ENCODE data around the gene GTPBP8. TPM values are rescaled to one million over a fixed set of nuclear protein-coding genes. Genes with fewer than 3 reads are reported as not detected.
A peak's percentile ranks its signal among the peaks of the same experiment; 100 is the strongest.

Gene GTPBP8
- polyA plus RNA-seq, 4 donors, result 14.7 to 18.8 (median 17.5) TPM

GRCh38 chr3:113005611-113006010 is 14.8 kb downstream of the GTPBP8 start:
- FAIRE-seq (no peak), DNase-seq (no peak)
- no peaks in the 10 kb centered on the region for H3K4me1 ChIP-seq (ENCODE audit: control insufficient read depth in 3 of 3, insufficient read depth in 2 of 3, low read depth in 1 of 3, low read length in 2 of 3)
- no peak overlapping the region for H3K4me3 ChIP-seq (ENCODE audit: low read depth in 1 of 3, low read length in 3 of 3)
- H3K27me3 ChIP-seq (ENCODE audit: control insufficient read depth in 3 of 3, insufficient read depth in 3 of 3, low read length in 3 of 3), result no peaks in the 10 kb centered on the region
- 74 to 79% (median 75%) methylated on average over 7 of the region's 7 CpGs for WGBS, 3 donors
- no peaks in the 10 kb centered on the region for H3K9me3 ChIP-seq (ENCODE audit: control insufficient read depth in 2 of 2, insufficient read depth in 1 of 2, low read depth in 1 of 2, low read length in 1 of 2)
- H3K27ac ChIP-seq (ENCODE audit: low read depth in 1 of 3, low read length in 2 of 3), result peak overlapping the region in 1 of 3 donors; percentile 31
- H3K36me3 ChIP-seq (ENCODE audit: control insufficient read depth in 3 of 3, insufficient read depth in 2 of 3, low read depth in 1 of 3, low read length in 3 of 3), result peaks cover 17 to 18% (median 18%) of the 10 kb centered on the region in 3 donors

- H3K4me1 ChIP-seq (ENCODE audit: control insufficient read depth in 3 of 3, insufficient read depth in 2 of 3, low read depth in 1 of 3, low read length in 2 of 3), result no peaks in the 10 kb centered on the region
- no peak overlapping the region for H3K27ac ChIP-seq (ENCODE audit: low read depth in 1 of 3, low read length in 2 of 3)
- H3K27me3 ChIP-seq (ENCODE audit: control insufficient read depth in 3 of 3, insufficient read depth in 3 of 3, low read length in 3 of 3), result no peaks in the 10 kb centered on the region
- H3K9me3 ChIP-seq (ENCODE audit: control insufficient read depth in 2 of 2, insufficient read depth in 1 of 2, low read depth in 1 of 2, low read length in 1 of 2), result no peaks in the 10 kb centered on the region
- 85 to 86% (median 86%) methylated on average over 4 of the region's 4 CpGs for WGBS, 3 donors
- H3K36me3 ChIP-seq (ENCODE audit: control insufficient read depth in 3 of 3, insufficient read depth in 2 of 3, low read depth in 1 of 3, low read length in 3 of 3), result peaks cover 17 to 19% (median 18%) of the 10 kb centered on the region in 3 donors
- H3K4me3 ChIP-seq (ENCODE audit: low read depth in 1 of 3, low read length in 3 of 3), result no peak overlapping the region
- FAIRE-seq (no peak), DNase-seq (no peak)
Measured at GRCh38 chr3:113006359-113007056, 15.7 kb downstream of the GTPBP8 start.

- 69 to 85% (median 81%) methylated on average over 3 of the region's 3 CpGs for WGBS, 3 donors
- Histone ChIP-seq H3K27ac (ENCODE audit: low read depth in 1 of 3, low read length in 2 of 3) (no peak overlapping the region), H3K9me3 (ENCODE audit: control insufficient read depth in 2 of 2, insufficient read depth in 1 of 2, low read depth in 1 of 2, low read length in 1 of 2) (no peaks in the 10 kb centered on the region), H3K27me3 (ENCODE audit: control insufficient read depth in 3 of 3, insufficient read depth in 3 of 3, low read length in 3 of 3) (no peaks in the 10 kb centered on the region), H3K4me1 (ENCODE audit: control insufficient read depth in 3 of 3, insufficient read depth in 2 of 3, low read depth in 1 of 3, low read length in 2 of 3) (no peaks in the 10 kb centered on the region), H3K36me3 (ENCODE audit: control insufficient read depth in 3 of 3, insufficient read depth in 2 of 3, low read depth in 1 of 3, low read length in 3 of 3) (peaks cover 11 to 22% (median 17%) of the 10 kb centered on the region in 3 donors), H3K4me3 (ENCODE audit: low read depth in 1 of 3, low read length in 3 of 3) (no peak overlapping the region)
- DNase-seq (no peak), FAIRE-seq (no peak)
Measured at GRCh38 chr3:113008117-113008516, 17.3 kb downstream of the GTPBP8 start.

- H3K36me3 ChIP-seq (ENCODE audit: control insufficient read depth in 3 of 3, insufficient read depth in 2 of 3, low read depth in 1 of 3, low read length in 3 of 3), result peaks cover 6 to 12% (median 12%) of the 10 kb centered on the region in 3 donors
Measured at GRCh38 chr3:113013593-113013992, 22.8 kb downstream of the GTPBP8 start.

GRCh38 chr3:113018536-113019181 is 27.9 kb downstream of the GTPBP8 start:
- DNase-seq (peak in 1 of 2 donors; percentile 54), FAIRE-seq (no peak)
- Histone ChIP-seq H3K9me3 (ENCODE audit: control insufficient read depth in 2 of 2, insufficient read depth in 1 of 2, low read depth in 1 of 2, low read length in 1 of 2) (no peaks in the 10 kb centered on the region), H3K27me3 (ENCODE audit: control insufficient read depth in 3 of 3, insufficient read depth in 3 of 3, low read length in 3 of 3) (no peaks in the 10 kb centered on the region), H3K36me3 (ENCODE audit: control insufficient read depth in 3 of 3, insufficient read depth in 2 of 3, low read depth in 1 of 3, low read length in 3 of 3) (peaks cover 0 to 6% (median 2%) of the 10 kb centered on the region in 3 donors), H3K4me1 (ENCODE audit: control insufficient read depth in 3 of 3, insufficient read depth in 2 of 3, low read depth in 1 of 3, low read length in 2 of 3) (peaks cover 3 to 10% (median 4%) of the 10 kb centered on the region in 3 donors), H3K4me3 (ENCODE audit: low read depth in 1 of 3, low read length in 3 of 3) (peak overlapping the region; percentile 82 to 90 (median 84)), H3K27ac (ENCODE audit: low read depth in 1 of 3, low read length in 2 of 3) (peak overlapping the region; percentile 75 to 91 (median 88))
- 0 to 3% (median 2%) methylated on average over 13 of the region's 13 CpGs for WGBS, 3 donors

More at GRCh38 chr3:113013593-113013992, 22.8 kb downstream of the GTPBP8 start:
- H3K4me3 ChIP-seq (ENCODE audit: low read depth in 1 of 3, low read length in 3 of 3), result no peak overlapping the region
- H3K27ac ChIP-seq (ENCODE audit: low read depth in 1 of 3, low read length in 2 of 3), result no peak overlapping the region
- DNase-seq (no peak), FAIRE-seq (no peak)
- H3K27me3 ChIP-seq (ENCODE audit: control insufficient read depth in 3 of 3, insufficient read depth in 3 of 3, low read length in 3 of 3), result no peaks in the 10 kb centered on the region
- H3K9me3 ChIP-seq (ENCODE audit: control insufficient read depth in 2 of 2, insufficient read depth in 1 of 2, low read depth in 1 of 2, low read length in 1 of 2), result no peaks in the 10 kb centered on the region
- H3K4me1 ChIP-seq (ENCODE audit: control insufficient read depth in 3 of 3, insufficient read depth in 2 of 3, low read depth in 1 of 3, low read length in 2 of 3), result peaks cover 0 to 11% (median 3%) of the 10 kb centered on the region in 3 donors

- 4 to 5% (median 5%) methylated on average over 62 to 63 of the region's 63 CpGs for WGBS, 3 donors
- Histone ChIP-seq H3K9me3 (ENCODE audit: control insufficient read depth in 2 of 2, insufficient read depth in 1 of 2, low read depth in 1 of 2, low read length in 1 of 2) (no peaks in the 10 kb centered on the region), H3K4me3 (ENCODE audit: low read depth in 1 of 3, low read length in 3 of 3) (peak overlapping the region; percentile 82 to 90 (median 84)), H3K27ac (ENCODE audit: low read depth in 1 of 3, low read length in 2 of 3) (peak overlapping the region; percentile 75 to 91 (median 88)), H3K27me3 (ENCODE audit: control insufficient read depth in 3 of 3, insufficient read depth in 3 of 3, low read length in 3 of 3) (no peaks in the 10 kb centered on the region), H3K4me1 (ENCODE audit: control insufficient read depth in 3 of 3, insufficient read depth in 2 of 3, low read depth in 1 of 3, low read length in 2 of 3) (peaks cover 3 to 8% (median 4%) of the 10 kb centered on the region in 3 donors), H3K36me3 (ENCODE audit: control insufficient read depth in 3 of 3, insufficient read depth in 2 of 3, low read depth in 1 of 3, low read length in 3 of 3) (peaks cover 0 to 3% (median 2%) of the 10 kb centered on the region in 3 donors)
- FAIRE-seq, result no peak
- DNase-seq, result peak; percentile 89 to 97
Measured at GRCh38 chr3:113019182-113020137, 28.7 kb downstream of the GTPBP8 start.

GRCh38 chr3:113021471-113021870 is 30.7 kb downstream of the GTPBP8 start:
- DNase-seq (no peak), FAIRE-seq (no peak)
- peaks cover 3 to 8% (median 4%) of the 10 kb centered on the region in 3 donors for H3K4me1 ChIP-seq (ENCODE audit: control insufficient read depth in 3 of 3, insufficient read depth in 2 of 3, low read depth in 1 of 3, low read length in 2 of 3)
- no peaks in the 10 kb centered on the region for H3K9me3 ChIP-seq (ENCODE audit: control insufficient read depth in 2 of 2, insufficient read depth in 1 of 2, low read depth in 1 of 2, low read length in 1 of 2)
- 91 to 94% (median 92%) methylated on average over 2 of the region's 2 CpGs for WGBS, 3 donors
- H3K4me3 ChIP-seq (ENCODE audit: low read depth in 1 of 3, low read length in 3 of 3), result no peak overlapping the region
- H3K27me3 ChIP-seq (ENCODE audit: control insufficient read depth in 3 of 3, insufficient read depth in 3 of 3, low read length in 3 of 3), result no peaks in the 10 kb centered on the region
- H3K27ac ChIP-seq (ENCODE audit: low read depth in 1 of 3, low read length in 2 of 3), result no peak overlapping the region
- H3K36me3 ChIP-seq (ENCODE audit: control insufficient read depth in 3 of 3, insufficient read depth in 2 of 3, low read depth in 1 of 3, low read length in 3 of 3), result peaks cover 0 to 2% (median 0%) of the 10 kb centered on the region in 3 donors

- H3K27ac ChIP-seq (ENCODE audit: low read depth in 1 of 3, low read length in 2 of 3), result no peak overlapping the region
- 74 to 80% (median 78%) methylated on average over 2 of the region's 2 CpGs for WGBS, 3 donors
- no peaks in the 10 kb centered on the region for H3K4me1 ChIP-seq (ENCODE audit: control insufficient read depth in 3 of 3, insufficient read depth in 2 of 3, low read depth in 1 of 3, low read length in 2 of 3)
- H3K4me3 ChIP-seq (ENCODE audit: low read depth in 1 of 3, low read length in 3 of 3), result no peak overlapping the region
- H3K9me3 ChIP-seq (ENCODE audit: control insufficient read depth in 2 of 2, insufficient read depth in 1 of 2, low read depth in 1 of 2, low read length in 1 of 2), result no peaks in the 10 kb centered on the region
- no peak for FAIRE-seq
- no peaks in the 10 kb centered on the region for H3K27me3 ChIP-seq (ENCODE audit: control insufficient read depth in 3 of 3, insufficient read depth in 3 of 3, low read length in 3 of 3)
- no peak for DNase-seq
- H3K36me3 ChIP-seq (ENCODE audit: control insufficient read depth in 3 of 3, insufficient read depth in 2 of 3, low read depth in 1 of 3, low read length in 3 of 3), result no peaks in the 10 kb centered on the region
Measured at GRCh38 chr3:113034011-113034410, 43.2 kb downstream of the GTPBP8 start.
